LNCaP clone FGC (cell line): ENCODE results near the gene MBD6.
A peak's percentile ranks its signal among the peaks of the same experiment; 100 is the strongest.

Experiments used
- DNase-seq: peaks from one replicate; pipeline ENCODE4 v3.0.0-alpha.2; 2011; ENCODE audit warnings: low read depth
- H3K4me3 ChIP-seq: 2 replicates; pipeline ENCODE4 v1.5.1; 2011; ENCODE audit warnings: mild to moderate bottlenecking, low read depth, low read length, control low read depth
- TF ChIP-seq, protein P1 (sequence below): IDR thresholded peaks from 2 replicates; pipeline ENCODE4 v1.5.1; 2012; ENCODE audit warnings: mild to moderate bottlenecking; ENCODE audit not compliant: control insufficient read depth, insufficient read depth; ENCODE audit errors: extremely low read depth

Gene MBD6

DNA sequence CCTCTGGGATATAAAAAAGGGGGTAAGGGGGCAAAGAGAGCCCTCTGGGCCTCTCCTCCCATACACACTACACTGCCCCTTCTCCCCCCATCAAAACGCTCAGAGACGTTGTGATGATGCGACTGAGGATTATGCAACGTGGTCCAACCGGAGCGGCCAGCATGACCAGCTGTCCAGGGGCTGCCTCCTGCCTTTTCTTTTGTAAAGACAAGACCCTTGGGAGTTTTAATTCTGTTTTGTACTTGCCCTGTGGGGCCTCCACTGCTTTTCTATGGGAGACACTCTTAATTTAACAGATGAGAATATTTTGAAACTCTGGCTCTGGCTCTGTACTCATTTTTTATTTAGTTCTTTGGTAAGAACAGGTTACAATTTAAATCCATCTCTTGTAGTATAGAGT lies 7.2 kb downstream of the MBD6 start:
- DNase-seq = no peak
- H3K4me3 ChIP-seq = no peak overlapping the region
- TF ChIP-seq, protein P1, sequence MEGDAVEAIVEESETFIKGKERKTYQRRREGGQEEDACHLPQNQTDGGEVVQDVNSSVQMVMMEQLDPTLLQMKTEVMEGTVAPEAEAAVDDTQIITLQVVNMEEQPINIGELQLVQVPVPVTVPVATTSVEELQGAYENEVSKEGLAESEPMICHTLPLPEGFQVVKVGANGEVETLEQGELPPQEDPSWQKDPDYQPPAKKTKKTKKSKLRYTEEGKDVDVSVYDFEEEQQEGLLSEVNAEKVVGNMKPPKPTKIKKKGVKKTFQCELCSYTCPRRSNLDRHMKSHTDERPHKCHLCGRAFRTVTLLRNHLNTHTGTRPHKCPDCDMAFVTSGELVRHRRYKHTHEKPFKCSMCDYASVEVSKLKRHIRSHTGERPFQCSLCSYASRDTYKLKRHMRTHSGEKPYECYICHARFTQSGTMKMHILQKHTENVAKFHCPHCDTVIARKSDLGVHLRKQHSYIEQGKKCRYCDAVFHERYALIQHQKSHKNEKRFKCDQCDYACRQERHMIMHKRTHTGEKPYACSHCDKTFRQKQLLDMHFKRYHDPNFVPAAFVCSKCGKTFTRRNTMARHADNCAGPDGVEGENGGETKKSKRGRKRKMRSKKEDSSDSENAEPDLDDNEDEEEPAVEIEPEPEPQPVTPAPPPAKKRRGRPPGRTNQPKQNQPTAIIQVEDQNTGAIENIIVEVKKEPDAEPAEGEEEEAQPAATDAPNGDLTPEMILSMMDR = no peak

- DNase-seq = no peak
- TF ChIP-seq, protein P1 = no peak
- no peak overlapping the region for H3K4me3 ChIP-seq
Measured at GRCh38 chr12:57530396-57531142, 7.9 kb downstream of the MBD6 start.

- DNase-seq = no peak
- no peak overlapping the region for H3K4me3 ChIP-seq
- TF ChIP-seq, protein P1 = no peak
Measured at GRCh38 chr12:57531836-57532235, 9.2 kb downstream of the MBD6 start.

DNA sequence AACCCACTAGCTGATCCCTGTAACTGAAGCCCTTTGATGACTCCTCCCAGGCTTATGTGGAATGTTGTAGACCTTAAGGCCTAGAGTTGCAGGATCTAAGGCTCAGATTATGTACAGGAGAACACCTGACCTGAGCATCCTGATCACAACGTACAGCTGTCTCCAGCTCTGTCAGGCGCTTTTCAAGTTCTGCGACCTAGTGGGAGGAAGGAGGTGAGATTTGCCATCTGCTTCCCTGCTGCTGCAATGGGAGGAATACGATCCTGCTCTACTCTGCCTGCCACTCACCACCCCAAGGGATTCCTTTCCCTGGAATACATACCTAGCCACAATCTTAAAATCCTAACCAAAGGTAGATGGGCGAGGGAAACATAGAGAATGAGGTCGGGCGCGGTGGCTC lies 10.5 kb downstream of the MBD6 start:
- DNase-seq = no peak
- H3K4me3 ChIP-seq = no peak overlapping the region
- TF ChIP-seq, protein P1 = no peak

GRCh38 chr12:57534250-57534649 lies 11.6 kb downstream of the MBD6 start:
- TF ChIP-seq, protein P1 = no peak
- DNase-seq = no peak
- no peak overlapping the region for H3K4me3 ChIP-seq

DNA sequence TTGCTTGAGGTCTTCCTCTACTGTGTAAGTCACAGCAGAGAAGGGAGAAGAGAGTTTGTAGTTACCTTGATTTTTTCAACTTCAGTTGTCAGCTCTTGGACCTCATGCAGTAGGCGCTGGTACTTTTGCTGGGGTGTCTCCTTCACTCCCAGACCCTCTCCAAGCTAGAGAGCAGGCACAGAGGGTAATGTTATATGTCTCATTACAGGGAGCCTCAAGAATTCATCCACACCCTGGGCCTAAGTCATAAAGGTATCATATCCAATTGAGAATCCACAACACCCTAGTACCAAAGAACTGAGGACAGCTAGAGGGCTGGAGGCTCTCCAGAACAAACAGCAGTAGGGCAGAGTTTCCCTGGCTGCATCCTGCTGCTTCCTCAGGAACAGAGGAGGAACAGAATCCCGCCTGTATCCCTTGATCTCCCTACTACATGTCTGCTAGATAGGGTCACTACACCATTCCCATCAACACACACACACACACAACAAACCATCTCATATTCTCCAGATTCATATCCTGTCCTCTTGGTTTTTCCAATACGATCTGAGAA lies 12.4 kb downstream of the MBD6 start:
- TF ChIP-seq, protein P1 = no peak

More for the DNA sequence above, 12.4 kb downstream of the MBD6 start:
- peak; percentile 54 for DNase-seq
- no peak overlapping the region for H3K4me3 ChIP-seq
